Measurements from ENCODE around the gene SIK3.

SIK3 gene

DNA sequence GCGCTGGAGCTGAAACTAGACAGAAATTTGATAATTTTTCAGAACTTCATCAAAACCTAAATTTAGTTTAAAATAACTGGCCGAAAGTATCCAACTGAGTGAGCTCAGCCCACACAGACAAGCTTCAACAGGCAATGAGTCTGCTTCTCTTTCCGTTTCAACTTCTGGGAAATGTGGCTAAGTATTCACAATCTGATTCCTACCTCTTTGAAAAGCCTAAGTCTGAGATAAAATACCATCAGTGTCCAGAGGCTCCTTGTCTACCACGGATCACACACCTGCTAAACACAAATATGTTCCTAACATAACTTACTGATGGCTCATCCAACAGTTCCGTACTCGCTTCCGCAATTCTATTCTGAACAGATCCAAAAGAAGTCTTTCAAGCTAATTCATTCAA, 8.5 kb downstream of the SIK3 start:
- 96% methylated on average over 6 of the region's 7 CpGs for WGBS (ENCODE audit: insufficient coverage)
- Histone ChIP-seq H3K36me3 (ENCODE audit: control insufficient read depth in 4 of 4, insufficient read depth in 4 of 4, low read length in 3 of 4) (peaks cover 0 to 8% (median 3%) of the 10 kb centered on the region in 4 experiments), H3K4me1 (ENCODE audit: control extremely low read depth in 1 of 4, control insufficient read depth in 4 of 4, insufficient read depth in 4 of 4, low read length in 3 of 4) (peaks cover 6 to 31% (median 8%) of the 10 kb centered on the region in 4 experiments), H3K27ac (ENCODE audit: insufficient read depth in 1 of 2, low read depth in 1 of 2, low read length in 2 of 2, poor library complexity in 1 of 2, severe bottlenecking in 2 of 2) (no peak overlapping the region), H3K4me3 (ENCODE audit: control insufficient read depth in 1 of 7, extremely low read depth in 1 of 7, insufficient read depth in 4 of 7, low read depth in 2 of 7, low read length in 6 of 7) (no peak overlapping the region), H3K27me3 (replicated peaks in 2 of 5; ENCODE audit: control insufficient read depth in 4 of 5, insufficient read depth in 5 of 5, low read length in 4 of 5) (no peaks in the 10 kb centered on the region), H3K9me3 (ENCODE audit: control extremely low read depth in 1 of 5, control insufficient read depth in 4 of 5, insufficient read depth in 2 of 5, low read depth in 1 of 5, low read length in 4 of 5) (no peaks in the 10 kb centered on the region)
- POLR2A ChIA-PET = no interaction called here
- DNase-seq = no peak
- CTCF ChIA-PET = interaction anchor here (1.2 to 1.7 kb wide), 4 partner anchors 11 to 163 kb away, joined by 3 to 6 read pairs (median 4); no protein-coding TSS in a partner anchor

DNA sequence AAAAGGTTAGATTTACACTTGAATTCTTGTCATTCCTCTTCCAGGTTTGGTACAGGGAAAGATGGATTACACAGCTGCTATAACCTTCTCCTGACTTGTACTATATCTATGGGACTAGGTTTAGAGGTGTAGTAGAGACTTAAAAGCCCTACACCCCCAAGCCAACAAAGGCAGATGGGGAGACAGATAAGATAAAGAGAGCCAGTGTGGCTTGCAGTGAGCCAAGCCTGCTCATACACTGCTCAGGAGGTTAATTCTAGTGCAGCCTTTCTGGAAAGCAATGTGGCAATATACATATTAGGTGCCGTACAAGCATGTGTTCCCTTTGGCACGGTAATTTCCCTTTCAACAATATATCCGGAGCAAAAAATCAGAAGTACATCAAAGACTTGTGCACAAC, 10.8 kb downstream of the SIK3 start:
- ChIA-PET CTCF (interaction anchor here (1.0 to 1.1 kb wide), 2 partner anchors 21 to 61 kb away, joined by 3 read pairs; no protein-coding TSS in a partner anchor), POLR2A (interaction anchor here (0.5 kb wide), 1 partner anchor 85 kb away, joined by 3 read pairs; no protein-coding TSS in a partner anchor)
- Histone ChIP-seq H3K9me3 (ENCODE audit: control extremely low read depth in 1 of 5, control insufficient read depth in 4 of 5, insufficient read depth in 2 of 5, low read depth in 1 of 5, low read length in 4 of 5) (no peaks in the 10 kb centered on the region), H3K27ac (ENCODE audit: insufficient read depth in 1 of 2, low read depth in 1 of 2, low read length in 2 of 2, poor library complexity in 1 of 2, severe bottlenecking in 2 of 2) (no peak overlapping the region), H3K36me3 (ENCODE audit: control insufficient read depth in 4 of 4, insufficient read depth in 4 of 4, low read length in 3 of 4) (peaks cover 0 to 5% (median 2%) of the 10 kb centered on the region in 4 experiments), H3K4me3 (ENCODE audit: control insufficient read depth in 1 of 7, extremely low read depth in 1 of 7, insufficient read depth in 4 of 7, low read depth in 2 of 7, low read length in 6 of 7) (no peak overlapping the region), H3K4me1 (ENCODE audit: control extremely low read depth in 1 of 4, control insufficient read depth in 4 of 4, insufficient read depth in 4 of 4, low read length in 3 of 4) (peaks cover 0 to 28% (median 3%) of the 10 kb centered on the region in 4 experiments), H3K27me3 (replicated peaks in 2 of 5; ENCODE audit: control insufficient read depth in 4 of 5, insufficient read depth in 5 of 5, low read length in 4 of 5) (no peaks in the 10 kb centered on the region)
- DNase-seq = no peak
- WGBS (ENCODE audit: insufficient coverage) = 100% methylated on average over 1 of the region's 3 CpGs

DNA sequence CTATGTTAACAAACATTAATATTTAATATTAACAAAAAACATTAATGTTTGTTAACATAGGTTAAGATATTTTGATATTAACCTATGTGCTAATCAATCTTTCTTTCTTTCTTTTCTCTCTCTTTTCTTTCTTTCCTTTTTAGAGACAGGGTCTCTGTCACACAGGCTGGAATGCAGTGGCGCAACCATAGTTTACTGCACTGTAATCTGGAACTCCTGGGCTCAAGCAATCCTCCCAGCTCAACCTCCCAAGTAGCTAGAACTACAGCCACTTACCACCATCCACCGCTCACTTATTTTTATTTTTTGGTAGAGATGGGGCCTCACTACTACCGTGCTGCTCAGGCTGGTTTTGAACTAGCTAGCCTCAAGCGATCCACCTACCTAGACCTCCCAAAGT, 13.2 kb downstream of the SIK3 start:
- ChIA-PET CTCF (interaction anchor here (0.6 to 3.1 kb wide), 4 partner anchors 9 to 112 kb away, joined by 3 to 11 read pairs (median 4); no protein-coding TSS in a partner anchor), POLR2A (no interaction called here)
- H3K27me3 ChIP-seq (replicated peaks in 2 of 5; ENCODE audit: control insufficient read depth in 4 of 5, insufficient read depth in 5 of 5, low read length in 4 of 5) = no peaks in the 10 kb centered on the region
- H3K27ac ChIP-seq (ENCODE audit: insufficient read depth in 1 of 2, low read depth in 1 of 2, low read length in 2 of 2, poor library complexity in 1 of 2, severe bottlenecking in 2 of 2) = no peak overlapping the region
- no peak for DNase-seq
- no peaks in the 10 kb centered on the region for H3K9me3 ChIP-seq (ENCODE audit: control extremely low read depth in 1 of 5, control insufficient read depth in 4 of 5, insufficient read depth in 2 of 5, low read depth in 1 of 5, low read length in 4 of 5)
- peaks cover 0 to 5% (median 0%) of the 10 kb centered on the region in 4 experiments for H3K36me3 ChIP-seq (ENCODE audit: control insufficient read depth in 4 of 4, insufficient read depth in 4 of 4, low read length in 3 of 4)
- no peak overlapping the region for H3K4me3 ChIP-seq (ENCODE audit: control insufficient read depth in 1 of 7, extremely low read depth in 1 of 7, insufficient read depth in 4 of 7, low read depth in 2 of 7, low read length in 6 of 7)
- peaks cover 0 to 30% (median 3%) of the 10 kb centered on the region in 4 experiments for H3K4me1 ChIP-seq (ENCODE audit: control extremely low read depth in 1 of 4, control insufficient read depth in 4 of 4, insufficient read depth in 4 of 4, low read length in 3 of 4)
- 100% methylated on average over 1 of the region's 4 CpGs for WGBS (ENCODE audit: insufficient coverage)

DNA sequence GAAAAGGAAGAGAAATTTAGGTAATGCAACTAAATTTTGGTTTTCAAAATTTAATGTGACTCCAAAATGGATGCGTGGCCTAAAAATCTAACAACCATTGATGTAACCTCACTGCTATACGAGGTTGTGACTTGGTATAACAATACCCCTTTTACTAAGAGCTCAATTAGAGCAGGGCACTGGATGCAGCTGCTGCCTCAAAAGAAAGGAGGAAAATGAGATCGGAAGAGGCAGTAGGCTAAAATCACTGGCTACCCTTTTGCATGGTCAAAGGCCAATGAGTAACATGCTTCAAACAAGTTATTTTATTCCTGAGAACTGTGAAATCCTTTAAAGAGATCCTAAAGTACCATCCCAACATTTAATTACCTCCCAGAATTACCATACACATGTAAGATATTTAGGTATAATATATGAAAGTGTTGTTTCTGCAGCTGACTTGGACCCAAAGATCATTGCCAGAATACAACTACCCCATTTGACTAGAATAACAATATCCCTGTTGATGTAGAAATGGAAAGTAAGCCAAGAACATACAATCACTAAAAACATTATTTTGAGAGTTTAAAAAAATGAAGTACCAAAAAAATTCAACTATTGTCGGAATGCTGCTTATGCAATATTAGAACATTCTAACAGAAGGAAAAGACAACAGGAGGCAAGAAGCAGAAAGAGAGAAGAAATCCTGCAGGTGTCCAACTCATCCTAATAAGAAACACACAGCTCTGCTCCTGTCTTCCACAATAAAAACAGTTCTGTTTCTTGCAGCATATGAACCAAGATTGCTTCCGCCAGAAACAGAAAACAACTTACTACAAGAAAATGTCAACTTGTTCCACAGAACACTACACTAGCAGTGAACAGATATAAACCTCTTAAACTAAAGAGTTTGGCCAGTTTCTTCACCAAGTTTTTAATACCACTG, 15.0 kb downstream of the SIK3 start:
- peaks cover under 1 to 32% (median 3%) of the 10 kb centered on the region in 4 experiments for H3K4me1 ChIP-seq (ENCODE audit: control extremely low read depth in 1 of 4, control insufficient read depth in 4 of 4, insufficient read depth in 4 of 4, low read length in 3 of 4)
- no peak overlapping the region for H3K27ac ChIP-seq (ENCODE audit: insufficient read depth in 1 of 2, low read depth in 1 of 2, low read length in 2 of 2, poor library complexity in 1 of 2, severe bottlenecking in 2 of 2)
- DNase-seq = peak in 1 of 3 donors; percentile 23
- peaks cover 0 to 5% (median 0%) of the 10 kb centered on the region in 4 experiments for H3K36me3 ChIP-seq (ENCODE audit: control insufficient read depth in 4 of 4, insufficient read depth in 4 of 4, low read length in 3 of 4)
- CTCF ChIA-PET = interaction anchor here (0.8 to 3.1 kb wide), 5 partner anchors 8 to 230 kb away, joined by 3 to 11 read pairs (median 4); no protein-coding TSS in a partner anchor
- POLR2A ChIA-PET = interaction anchor here (1.1 kb wide), 1 partner anchor 153 kb away, joined by 3 read pairs; no protein-coding TSS in a partner anchor
- no peaks in the 10 kb centered on the region for H3K27me3 ChIP-seq (replicated peaks in 2 of 5; ENCODE audit: control insufficient read depth in 4 of 5, insufficient read depth in 5 of 5, low read length in 4 of 5)
- H3K9me3 ChIP-seq (ENCODE audit: control extremely low read depth in 1 of 5, control insufficient read depth in 4 of 5, insufficient read depth in 2 of 5, low read depth in 1 of 5, low read length in 4 of 5) = no peaks in the 10 kb centered on the region
- H3K4me3 ChIP-seq (ENCODE audit: control insufficient read depth in 1 of 7, extremely low read depth in 1 of 7, insufficient read depth in 4 of 7, low read depth in 2 of 7, low read length in 6 of 7) = peak overlapping the region in 1 of 7 experiments; percentile 31
- WGBS (ENCODE audit: insufficient coverage) = 78% methylated on average over 3 of the region's 5 CpGs

DNA sequence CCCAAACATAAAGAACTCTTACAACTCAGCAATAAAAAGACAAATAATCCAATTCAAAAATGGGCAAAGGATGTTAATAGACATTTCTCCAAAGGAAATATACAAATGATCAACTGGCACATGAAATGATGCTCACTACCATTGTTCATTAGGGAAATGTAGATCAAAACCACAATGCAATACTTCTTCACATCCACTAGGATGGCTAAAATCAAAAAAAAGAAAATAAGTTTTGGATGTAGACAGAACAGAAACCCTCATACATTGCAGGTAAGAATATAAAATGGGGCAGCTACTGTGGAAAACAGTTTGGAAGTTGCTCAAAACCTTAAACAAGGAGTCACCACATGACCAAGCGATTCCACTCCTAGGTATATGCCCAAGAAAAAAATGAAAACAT, 16.3 kb downstream of the SIK3 start:
- H3K36me3 ChIP-seq (ENCODE audit: control insufficient read depth in 4 of 4, insufficient read depth in 4 of 4, low read length in 3 of 4) = peaks cover 0 to 5% (median 0%) of the 10 kb centered on the region in 4 experiments
- POLR2A ChIA-PET = no interaction called here
- no peak overlapping the region for H3K27ac ChIP-seq (ENCODE audit: insufficient read depth in 1 of 2, low read depth in 1 of 2, low read length in 2 of 2, poor library complexity in 1 of 2, severe bottlenecking in 2 of 2)
- no peaks in the 10 kb centered on the region for H3K27me3 ChIP-seq (replicated peaks in 2 of 5; ENCODE audit: control insufficient read depth in 4 of 5, insufficient read depth in 5 of 5, low read length in 4 of 5)
- no peaks in the 10 kb centered on the region for H3K9me3 ChIP-seq (ENCODE audit: control extremely low read depth in 1 of 5, control insufficient read depth in 4 of 5, insufficient read depth in 2 of 5, low read depth in 1 of 5, low read length in 4 of 5)
- CTCF ChIA-PET = interaction anchor here (2.8 kb wide), 1 partner anchor 8 kb away, joined by 8 read pairs; no protein-coding TSS in a partner anchor
- no CpG with 5 or more reads among the region's 1 CpG for WGBS (ENCODE audit: insufficient coverage)
- no peak overlapping the region for H3K4me3 ChIP-seq (ENCODE audit: control insufficient read depth in 1 of 7, extremely low read depth in 1 of 7, insufficient read depth in 4 of 7, low read depth in 2 of 7, low read length in 6 of 7)
- DNase-seq = no peak
- peaks cover 3 to 37% (median 10%) of the 10 kb centered on the region in 4 experiments for H3K4me1 ChIP-seq (ENCODE audit: control extremely low read depth in 1 of 4, control insufficient read depth in 4 of 4, insufficient read depth in 4 of 4, low read length in 3 of 4)

DNA sequence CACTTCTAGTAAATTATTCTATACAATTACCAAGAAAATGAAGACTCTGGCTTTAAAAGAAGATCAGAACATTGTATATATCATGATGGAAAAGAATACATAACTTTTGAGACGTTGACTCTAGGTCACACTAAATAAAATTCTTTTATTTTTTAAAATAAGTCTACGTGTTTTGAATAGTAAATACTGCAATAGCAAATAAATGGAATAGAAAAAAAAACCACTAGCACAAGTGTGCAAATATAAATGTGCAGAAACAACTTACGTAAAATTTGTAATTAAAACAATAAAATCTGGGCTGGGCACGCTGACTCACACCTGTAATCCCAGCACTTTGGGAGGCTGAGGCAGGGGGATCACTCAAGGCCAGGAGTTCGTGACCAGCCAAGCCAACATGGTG, 17.9 kb downstream of the SIK3 start:
- H3K4me1 ChIP-seq (ENCODE audit: control extremely low read depth in 1 of 4, control insufficient read depth in 4 of 4, insufficient read depth in 4 of 4, low read length in 3 of 4) = peaks cover 3 to 40% (median 12%) of the 10 kb centered on the region in 4 experiments
- no peaks in the 10 kb centered on the region for H3K9me3 ChIP-seq (ENCODE audit: control extremely low read depth in 1 of 5, control insufficient read depth in 4 of 5, insufficient read depth in 2 of 5, low read depth in 1 of 5, low read length in 4 of 5)
- no peak for DNase-seq
- WGBS (ENCODE audit: insufficient coverage) = 100% methylated on average over 2 of the region's 5 CpGs
- CTCF ChIA-PET = no interaction called here
- H3K27me3 ChIP-seq (replicated peaks in 2 of 5; ENCODE audit: control insufficient read depth in 4 of 5, insufficient read depth in 5 of 5, low read length in 4 of 5) = no peaks in the 10 kb centered on the region
- POLR2A ChIA-PET = interaction anchor here (0.6 kb wide), 1 partner anchor 40 kb away, joined by 4 read pairs; no protein-coding TSS in a partner anchor
- peaks cover 0 to 4% (median 0%) of the 10 kb centered on the region in 4 experiments for H3K36me3 ChIP-seq (ENCODE audit: control insufficient read depth in 4 of 4, insufficient read depth in 4 of 4, low read length in 3 of 4)
- no peak overlapping the region for H3K4me3 ChIP-seq (ENCODE audit: control insufficient read depth in 1 of 7, extremely low read depth in 1 of 7, insufficient read depth in 4 of 7, low read depth in 2 of 7, low read length in 6 of 7)
- H3K27ac ChIP-seq (ENCODE audit: insufficient read depth in 1 of 2, low read depth in 1 of 2, low read length in 2 of 2, poor library complexity in 1 of 2, severe bottlenecking in 2 of 2) = no peak overlapping the region
